DMS53 treated with DMSO at 0.1 percent for 48 hours (cell line): ENCODE results near the gene PPP1R26.
"Not testable (repeated sequence)": the region's sequence is repeated elsewhere in the genome, so short reads cannot be mapped to it uniquely, and the experiment has no call there.

Source experiments
- DNase-seq: peaks from one replicate; lab custom pipeline; 2025; ENCODE audit not compliant: unreplicated experiment; lab: John Stamatoyannopoulos, UW

Gene PPP1R26

DNA sequence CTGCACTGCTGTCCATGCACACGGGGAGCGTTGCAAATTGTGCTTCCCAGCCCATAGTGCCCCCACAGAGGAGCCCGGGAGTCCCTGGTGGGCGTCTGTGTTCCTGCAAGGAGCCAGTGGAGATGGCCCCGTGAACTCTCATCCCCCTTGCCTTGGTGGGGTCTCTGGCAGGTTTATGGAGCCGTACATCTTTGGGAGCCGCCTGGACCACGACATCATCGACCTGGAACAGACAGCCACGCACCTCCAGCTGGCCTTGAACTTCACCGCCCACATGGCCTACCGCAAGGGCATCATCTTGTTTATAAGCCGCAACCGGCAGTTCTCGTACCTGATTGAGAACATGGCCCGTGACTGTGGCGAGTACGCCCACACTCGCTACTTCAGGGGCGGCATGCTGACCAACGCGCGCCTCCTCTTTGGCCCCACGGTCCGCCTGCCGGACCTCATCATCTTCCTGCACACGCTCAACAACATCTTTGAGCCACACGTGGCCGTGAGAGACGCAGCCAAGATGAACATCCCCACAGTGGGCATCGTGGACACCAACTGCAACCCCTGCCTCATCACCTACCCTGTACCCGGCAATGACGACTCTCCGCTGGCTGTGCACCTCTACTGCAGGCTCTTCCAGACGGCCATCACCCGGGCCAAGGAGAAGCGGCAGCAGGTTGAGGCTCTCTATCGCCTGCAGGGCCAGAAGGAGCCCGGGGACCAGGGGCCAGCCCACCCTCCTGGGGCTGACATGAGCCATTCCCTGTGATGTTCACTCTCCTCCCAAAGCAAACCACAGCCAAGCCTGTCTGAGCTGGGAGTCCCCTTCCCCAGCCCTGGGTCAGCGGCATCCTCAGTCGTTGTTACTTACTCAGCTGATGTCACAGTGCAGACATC, 24.0 kb downstream of the PPP1R26 start:
- DNase-seq, result no peak

DNA sequence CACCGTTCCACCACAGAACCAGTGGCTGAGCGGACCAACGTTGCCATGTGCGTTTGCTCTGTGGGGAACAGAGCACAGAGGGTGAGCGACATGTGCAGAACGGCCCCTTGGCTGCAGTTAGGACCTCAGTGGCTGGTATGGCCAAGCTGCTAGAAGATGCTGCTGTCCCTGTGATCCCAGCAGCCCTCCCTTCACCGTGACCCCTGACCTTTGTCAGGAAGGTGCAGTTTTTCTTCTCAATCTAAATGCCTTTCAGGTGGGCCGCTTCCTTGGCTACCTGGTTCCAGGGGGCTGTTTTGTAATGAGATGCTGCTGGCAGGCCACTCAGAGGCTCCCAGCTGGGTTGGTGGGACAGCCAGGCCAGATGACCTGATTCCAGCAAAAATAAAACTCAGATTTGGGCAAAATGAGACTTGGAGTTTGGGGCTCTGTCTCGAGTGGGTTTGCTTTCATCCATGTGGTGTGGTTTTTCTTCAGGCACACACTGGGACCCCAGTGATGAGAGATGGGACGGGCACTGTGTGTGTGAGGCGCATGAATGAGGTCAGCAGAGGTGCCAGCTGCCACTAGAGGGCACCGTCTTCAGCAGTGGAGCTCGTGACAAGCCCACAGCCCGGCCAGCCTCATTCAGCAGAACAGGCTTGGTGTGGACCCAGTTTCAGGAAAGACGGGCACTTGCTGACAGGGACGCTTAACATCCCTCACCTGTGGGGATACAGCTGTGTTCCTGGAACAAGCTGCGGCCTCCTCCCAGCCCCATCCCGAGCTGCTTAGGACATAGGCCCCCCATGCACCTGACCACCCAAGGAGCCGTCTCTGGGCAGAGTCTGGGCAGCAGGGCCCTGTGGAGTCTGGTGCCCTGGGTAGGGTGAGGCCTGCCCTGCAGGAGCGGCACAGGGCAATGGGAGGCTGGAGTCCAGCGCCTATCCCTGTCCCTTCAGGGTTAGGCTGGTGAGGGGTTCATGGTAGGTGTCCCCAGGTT, 25.0 kb downstream of the PPP1R26 start:
- DNase-seq, result peak; percentile 22

DNA sequence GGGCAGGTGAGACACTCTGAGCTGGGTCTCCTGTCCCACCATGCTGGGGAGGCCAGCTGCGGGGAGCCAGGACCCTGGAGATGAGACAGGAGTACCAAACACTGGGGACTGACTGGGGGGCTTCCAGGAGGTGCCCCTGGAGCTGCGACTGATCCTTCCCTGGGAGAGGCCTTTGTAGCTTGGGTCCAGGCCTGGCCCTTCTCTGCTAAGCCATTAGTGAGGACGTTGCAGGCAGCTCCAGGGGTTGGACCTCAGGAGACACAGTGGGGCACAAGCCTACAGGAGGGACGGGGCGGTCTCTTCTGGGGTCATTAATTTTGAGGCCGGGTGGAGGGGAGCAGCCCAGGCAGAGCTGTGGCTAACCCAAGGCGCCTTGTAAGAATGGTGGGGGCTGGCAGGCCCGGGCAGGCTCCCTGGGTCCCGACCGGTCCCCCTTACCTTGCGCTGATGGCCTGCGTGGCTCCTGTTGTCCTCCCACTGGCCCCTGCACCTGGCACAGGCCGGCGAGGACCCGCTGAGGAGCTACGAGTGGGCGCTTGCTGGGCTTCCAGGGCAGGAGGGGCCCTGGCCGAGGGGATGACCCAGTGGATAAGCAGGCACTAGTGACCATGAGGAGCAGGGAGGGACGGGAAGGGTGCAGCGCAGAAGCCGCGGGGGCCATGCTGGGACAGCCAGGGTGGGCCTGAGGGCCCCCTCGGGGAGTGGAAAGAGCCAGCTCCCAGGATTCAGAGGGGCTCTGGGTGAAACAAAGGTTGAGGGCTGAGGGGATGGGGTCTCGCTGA, 26.0 kb downstream of the PPP1R26 start:
- DNase-seq, result no peak

DNA sequence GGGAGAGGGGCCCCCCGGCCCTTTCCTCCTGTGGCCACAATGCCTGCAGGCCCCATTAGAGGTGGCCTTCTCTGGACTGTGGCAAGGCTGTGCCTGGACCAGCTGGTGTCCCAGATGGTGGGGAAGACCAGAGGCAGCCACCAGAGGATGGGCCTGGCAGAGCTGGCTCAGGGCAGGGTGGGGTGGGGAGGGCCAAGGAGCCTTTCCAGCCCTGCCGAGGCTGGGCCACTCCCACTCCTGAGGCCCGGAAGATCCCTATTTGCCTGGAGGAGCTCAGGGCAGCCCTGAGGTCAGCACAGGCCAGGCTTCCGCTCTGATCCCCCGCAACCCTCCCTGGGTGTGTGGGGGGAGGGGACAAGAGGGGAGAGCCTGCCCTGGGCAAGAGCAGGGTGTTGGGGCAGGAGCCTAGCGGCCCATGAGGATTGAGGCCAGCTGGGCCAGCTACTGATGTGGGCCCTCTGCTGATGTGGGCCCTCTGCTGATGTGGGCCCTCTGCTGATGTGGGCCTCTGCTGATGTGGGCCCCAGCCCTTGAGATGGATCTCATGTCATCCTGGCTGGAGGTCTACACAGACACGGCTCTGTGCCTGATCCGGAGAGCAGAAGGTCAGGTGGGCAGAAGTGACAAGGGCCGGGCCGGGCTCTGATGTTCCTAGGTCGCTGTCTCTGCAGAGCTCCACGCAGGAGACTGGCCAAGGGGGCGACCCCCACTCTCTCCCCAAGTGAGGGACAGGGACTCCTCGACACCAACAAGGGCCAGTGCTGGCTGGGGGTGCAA, 26.9 kb downstream of the PPP1R26 start:
- DNase-seq, result no peak

DNA sequence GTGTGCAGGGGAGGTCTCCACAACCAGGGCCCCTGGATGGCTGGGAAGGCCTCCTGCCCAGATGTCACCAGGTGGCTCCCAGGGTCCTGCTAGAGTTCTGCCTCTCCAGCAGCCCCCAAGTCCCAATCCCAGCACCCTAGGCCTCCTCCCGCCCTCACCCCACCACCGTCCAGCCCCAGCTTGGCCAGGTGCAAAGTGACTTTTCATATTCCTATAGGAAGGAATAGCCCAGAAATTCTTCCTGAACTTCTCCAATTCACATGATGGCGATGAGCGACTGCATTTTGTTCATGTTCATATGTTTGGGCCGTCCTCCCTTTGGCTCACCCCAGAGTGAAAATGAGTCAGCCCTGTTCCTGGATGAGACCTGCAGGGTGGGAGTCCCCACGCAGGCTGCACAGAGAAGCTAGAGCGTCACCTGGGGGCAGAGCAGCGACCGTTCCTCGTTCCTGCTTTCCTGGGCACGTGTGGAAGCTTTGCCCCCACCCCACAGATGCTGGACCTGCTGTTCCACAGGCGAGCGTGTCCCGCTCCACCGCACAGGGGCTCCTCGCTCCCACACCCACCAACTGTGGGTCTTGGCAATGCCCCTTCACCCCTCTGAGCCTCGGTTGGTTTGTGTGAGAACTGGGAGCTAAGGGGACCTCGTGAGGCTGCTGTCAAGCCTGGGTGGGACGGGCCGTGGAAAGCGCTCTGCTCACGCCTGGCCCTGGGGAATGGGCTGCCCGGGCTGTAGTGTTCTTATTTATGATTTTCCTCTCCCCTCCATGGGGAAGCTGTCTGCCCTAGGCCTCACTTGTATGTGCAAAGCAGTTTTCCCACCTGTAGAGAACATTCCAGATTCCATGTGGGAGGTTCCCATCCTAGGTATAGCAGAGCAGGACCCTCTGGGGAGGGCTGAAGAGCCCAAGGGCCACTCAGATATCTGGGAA, 27.8 kb downstream of the PPP1R26 start:
- no peak for DNase-seq

DNA sequence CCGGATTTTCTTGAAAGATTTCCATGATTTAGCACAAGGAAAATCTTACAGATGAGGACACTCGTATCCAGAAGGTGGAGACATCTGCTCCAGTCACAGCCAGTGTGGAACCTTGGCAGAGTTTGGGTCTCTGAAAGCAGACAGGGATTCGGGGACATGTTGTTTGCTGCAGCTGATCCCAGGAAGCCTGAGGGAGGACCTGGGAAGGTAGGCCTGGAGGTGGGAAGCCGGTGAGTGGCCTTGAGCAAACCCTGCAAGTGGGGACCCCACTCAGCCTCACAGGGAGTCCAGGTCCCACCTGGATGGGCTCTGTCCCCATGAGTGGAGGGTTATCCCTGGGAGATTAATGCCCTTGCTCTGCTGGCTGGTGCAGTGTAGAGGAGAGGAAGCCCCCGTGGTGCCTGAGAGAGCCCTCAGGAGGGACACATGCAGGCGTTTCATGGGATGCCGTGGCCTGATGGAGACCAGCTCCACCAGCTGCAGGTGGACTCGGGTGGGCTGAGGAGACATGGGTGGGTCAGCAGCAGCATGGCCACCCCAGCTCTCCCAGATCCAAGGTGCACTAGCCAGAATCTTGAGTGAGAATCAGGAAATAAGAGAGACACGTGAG, 28.7 kb downstream of the PPP1R26 start:
- no peak for DNase-seq

DNA sequence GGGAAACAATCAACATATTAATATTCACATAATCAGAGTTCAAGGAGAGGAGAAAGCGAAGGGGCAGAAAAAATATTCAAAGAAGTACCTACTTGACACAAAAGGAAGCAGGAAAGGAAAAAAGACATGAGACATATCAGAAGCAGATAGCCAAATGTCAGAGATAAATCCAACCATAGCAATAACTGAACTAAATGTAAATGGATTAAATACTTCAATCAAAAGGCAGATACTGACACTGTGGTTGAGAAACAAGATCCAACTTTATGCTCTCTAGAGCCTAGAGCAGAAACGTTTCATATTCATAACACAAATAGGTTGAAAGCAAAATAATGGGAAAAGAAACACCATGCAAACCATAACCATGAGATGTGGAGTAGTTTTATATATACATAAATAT, 29.9 kb downstream of the PPP1R26 start:
- no peak for DNase-seq

DNA sequence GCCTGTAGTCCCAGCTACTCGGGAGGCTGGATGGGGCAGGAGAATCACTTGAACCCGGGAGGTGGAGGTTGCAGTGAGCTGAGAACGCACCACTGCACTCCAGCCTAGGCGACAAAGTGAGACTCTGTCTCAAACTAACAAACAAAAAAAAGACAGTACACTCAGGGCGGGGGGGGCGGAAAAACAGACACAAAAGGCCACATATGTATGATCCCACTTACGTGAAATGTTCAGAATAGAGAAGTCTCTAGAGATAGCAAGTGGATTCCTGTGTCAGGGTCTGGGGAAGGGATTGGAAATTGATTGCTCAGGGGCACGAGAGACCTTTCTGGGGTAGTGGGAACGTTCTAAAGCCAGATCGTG, 32.6 kb downstream of the PPP1R26 start:
- no peak for DNase-seq

DNA sequence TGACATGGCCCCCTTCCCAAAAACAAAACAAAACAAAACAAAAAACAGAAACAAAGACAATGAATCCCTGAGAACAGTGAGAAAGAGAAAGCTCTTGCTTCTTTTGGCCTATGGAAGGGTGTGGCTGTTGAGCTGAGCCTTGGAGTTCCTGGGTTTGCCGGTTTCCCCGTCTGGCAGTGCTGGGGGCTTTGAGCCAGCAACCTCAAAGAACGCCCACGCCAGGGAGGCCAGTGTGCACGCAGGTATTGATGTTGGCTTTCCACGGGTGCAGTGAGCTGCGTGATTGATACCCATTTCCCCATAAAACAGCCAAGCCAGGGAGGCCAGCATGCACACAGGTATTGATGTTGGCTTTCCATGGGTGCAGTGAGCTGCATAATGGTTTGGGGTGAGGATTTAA, 33.3 kb downstream of the PPP1R26 start:
- DNase-seq, result no peak

DNA sequence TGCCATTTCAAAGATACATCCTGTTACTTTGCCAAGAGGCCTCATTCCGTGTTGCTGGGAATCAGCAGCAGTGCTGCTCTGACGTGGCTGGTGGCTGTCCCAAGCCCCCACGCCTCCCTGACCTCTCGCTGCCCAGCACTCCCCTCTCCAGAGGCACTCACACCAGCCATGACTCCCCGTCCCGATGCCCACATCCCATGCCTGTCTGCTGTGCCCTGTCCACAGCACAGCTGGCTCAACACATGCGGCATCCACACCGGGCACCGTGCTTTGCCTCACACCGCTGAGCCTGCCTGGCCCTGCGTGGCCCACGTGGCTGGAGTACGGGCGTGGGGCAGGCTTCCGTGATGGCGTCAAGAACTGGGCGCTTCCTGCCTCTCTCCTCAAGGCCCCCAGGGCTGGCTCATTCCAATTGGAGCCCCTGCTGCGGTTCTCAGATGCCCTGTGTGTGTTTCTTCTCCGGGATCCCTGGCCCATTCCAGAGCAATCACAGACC, 33.8 kb downstream of the PPP1R26 start:
- no peak for DNase-seq

DNA sequence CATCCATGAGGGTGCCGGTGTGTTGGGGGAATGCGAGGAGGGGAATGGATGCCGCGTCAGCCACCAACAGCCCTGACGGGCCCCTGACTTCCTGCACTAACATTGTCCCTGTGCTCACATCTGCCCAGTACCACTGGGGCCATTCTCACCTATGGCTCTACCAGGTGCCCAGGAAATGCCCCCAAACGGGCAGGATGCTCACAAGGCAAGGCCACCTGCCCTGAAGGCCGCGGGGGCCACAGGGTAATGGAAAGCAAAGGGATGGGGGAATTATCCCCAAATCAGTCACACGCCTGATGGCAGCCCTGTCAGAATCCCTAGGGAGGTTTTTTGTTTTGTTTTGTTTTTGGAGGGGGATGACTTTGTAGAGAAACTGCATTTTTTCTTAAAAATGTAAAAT, 34.3 kb downstream of the PPP1R26 start:
- not testable (repeated sequence) for DNase-seq

DNA sequence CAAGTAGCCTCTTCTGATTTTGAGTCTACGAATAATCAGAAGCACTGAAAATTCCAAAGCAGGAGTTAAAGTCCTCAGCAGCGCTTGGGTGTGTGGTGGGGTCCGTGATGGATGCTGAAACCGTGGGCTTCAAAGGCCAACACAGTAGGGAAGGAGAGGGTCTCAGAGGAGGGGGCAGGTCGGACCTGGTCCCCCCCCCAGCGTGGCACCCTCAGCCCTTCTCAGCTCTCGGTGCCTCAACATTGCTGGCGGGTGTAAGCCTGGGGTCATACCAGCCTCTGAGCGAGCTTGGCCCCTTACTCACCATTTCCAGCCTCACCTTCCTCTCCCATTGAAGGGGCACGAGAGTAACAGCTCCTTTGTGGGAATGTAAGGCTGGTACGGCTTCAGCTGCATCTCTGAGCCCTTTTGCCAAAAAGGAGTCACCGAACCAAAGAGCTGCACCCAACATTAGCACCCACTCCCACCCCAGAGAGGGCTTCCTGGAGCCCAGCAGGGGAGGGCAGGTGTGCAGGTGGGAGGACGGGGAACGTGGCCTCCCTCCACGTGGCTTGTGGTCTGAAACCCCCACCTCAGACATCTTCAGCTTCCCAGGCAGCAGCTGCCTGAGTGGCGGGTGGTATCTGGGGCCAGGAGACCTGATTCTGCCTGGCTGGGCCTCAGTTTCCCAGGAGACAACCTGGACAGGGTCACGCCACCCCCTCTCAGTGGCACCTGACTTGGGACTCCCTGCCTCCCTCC, 34.9 kb downstream of the PPP1R26 start:
- DNase-seq, result no peak

DNA sequence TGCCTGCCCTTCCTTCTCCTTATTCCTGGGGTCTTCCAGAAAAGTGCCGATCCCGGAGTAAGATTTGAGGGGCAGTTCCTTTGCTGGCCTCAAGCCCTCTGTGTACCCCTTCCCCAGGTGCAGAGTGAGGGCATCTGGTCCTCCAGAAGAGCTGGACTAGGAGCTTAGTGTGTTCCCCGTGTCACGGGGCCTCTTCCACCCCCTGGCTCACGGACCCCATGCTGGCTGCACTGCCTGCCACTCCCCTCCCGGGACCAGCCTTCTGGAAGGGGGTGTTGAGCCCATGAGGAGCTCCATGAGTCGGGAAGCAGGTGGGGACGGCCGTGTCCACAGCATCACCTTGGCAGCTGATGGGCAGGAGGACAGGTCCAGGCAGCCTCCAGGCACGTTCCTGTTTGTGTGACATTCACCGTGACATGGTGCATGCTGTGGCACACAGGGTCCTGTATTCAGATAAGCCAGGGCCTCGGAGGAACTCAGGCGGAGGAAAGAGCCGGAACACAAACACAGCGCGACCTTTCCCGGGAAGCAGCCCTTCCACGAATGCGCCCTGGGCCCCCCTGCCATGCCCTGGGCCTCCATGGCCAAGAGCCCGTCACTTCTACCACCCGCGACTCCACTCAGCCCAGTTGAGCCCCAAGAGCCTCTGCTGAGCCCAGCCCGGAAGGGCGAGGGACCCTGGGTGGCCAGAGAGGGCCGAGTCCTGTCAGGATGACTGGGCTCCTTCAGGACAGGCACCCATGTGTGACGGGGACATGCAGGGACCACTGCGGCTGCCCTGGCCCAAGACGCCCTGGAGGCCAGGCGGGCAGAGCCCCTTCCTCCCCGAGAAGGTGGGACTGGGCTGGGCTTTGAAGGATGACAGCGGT, 35.7 kb downstream of the PPP1R26 start:
- no peak for DNase-seq

DNA sequence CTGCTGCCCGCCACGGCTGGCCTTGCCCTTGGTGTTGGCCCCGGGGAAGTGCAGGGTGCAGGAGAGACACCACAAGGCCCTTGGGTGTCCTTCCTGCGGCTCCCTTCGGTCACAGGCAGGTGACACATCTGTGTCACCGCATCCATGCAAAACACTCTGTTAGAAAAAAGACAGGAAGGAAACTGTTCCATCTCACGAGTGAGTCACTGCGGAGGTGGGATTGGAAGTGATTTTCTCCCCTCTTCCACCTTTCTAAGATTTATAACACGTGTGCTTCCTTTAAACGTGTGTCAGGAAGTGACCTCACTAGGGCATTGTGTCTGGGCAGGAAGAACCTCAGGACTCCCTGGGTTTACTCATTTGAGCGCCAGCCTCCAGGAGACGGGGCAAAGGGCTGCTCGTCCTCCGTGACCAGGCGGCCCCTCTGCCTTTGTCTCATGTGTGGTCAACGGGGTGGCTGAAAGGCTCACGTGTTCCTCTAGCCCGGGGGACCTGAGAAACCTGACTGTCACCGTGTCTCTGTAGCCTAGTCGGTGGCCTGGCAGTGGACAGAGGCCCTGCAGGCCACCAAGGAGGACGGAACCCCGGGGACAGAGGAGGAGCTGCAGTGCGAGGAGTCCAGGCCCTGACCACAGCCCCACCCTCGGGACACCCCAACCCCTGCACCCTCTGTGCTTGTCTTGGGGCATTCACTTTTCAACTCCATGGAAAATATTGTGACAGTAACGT, 36.7 kb downstream of the PPP1R26 start:
- DNase-seq, result no peak

DNA sequence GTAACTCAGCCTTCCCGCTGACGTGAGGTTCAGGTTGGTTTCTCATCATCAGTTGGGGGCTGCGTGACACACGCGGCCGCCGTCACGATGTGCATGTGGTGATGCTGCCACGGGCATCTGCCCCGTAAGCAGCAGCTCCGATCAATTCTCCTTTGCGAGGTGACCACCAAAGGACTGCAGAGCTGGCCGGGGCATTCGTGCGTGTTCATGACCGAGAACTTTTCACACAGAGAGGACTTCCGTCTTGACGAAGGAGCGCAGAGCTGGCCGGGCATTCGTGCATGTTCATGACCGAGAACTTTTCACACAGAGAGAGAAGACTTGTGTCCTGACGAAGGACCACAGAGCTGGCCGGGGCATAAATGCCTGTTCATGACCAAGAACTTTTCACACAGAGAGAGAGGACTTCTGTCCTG, 37.8 kb downstream of the PPP1R26 start:
- no peak for DNase-seq

DNA sequence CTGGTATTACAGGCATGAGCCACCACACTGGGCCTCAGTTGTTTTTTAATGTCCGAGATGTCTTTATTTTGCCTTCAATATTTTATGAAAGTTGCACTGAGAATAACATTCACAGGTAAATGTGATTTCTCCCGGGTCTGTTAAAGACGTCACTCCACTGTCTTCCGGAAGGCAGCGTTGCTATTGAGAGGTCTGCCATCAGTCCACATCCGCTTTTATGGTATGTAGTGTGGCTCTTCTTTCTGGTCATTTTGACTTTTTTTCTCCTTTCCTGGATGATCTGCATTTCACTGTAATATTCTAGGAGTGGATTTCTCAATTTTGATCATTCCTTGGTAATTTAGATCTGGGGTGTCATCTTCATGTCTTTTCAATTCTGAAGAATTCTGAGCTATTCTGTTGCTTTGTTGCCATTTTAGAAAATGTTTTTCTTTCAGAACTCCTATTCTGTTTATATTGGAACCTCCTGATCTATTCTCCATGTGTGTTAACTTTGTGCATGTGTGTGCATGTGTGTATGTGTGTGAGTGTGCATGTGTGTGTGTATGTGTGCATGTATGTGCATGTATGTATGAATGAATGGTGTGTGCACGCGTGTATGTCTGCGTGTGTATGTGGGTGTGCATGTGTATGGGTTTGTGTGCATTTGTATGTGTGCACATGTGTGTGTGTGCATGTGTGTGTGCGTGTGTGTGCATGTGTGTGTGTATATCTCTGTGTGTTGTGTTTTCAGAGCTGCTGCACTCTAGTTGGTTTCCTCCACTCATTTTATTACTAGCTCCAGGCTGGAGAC, 39.8 kb downstream of the PPP1R26 start:
- no peak for DNase-seq
